Measurements from ENCODE around the gene AFAP1.

Gene AFAP1

DNA sequence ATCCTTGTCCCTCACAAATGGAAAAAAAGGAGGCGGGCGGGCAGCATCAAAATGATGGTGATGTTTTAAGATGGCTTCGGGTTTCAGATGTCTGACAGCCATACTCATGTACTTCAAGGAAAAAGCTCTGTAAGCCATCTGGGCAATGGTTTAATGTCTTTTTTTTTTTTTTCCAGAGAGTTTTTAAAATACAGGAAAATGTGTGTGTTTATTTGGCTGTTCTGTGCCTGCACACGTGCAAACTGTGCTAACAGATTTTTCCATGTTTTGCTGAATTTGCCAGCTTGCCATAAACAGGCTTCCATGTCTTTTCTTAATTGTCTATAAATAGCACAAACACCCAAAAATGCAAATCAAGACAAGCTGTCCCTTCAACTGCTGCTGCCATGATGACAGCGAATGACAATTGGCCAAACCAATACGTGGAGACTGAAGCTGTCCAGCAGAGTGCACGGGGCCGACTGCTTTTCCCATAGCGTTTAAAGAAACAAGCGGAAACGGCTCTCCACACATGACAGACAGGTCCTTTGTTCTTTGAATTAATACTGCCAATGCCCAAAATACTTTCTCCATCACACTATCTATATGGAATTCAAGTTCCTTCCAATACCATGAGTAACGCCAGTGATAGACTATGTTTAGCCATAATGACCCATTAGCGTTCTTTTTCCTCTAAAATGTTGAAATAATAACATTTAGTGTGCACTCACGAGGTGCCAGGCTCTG is 35.7 kb downstream of the AFAP1 start:
- no peak for DNase-seq
- Histone ChIP-seq H3K27ac (peak overlapping the region; percentile 73 to 76), H3K27me3 (no peaks in the 10 kb centered on the region), H3K4me1 (peaks cover 0 to 94% (median 53%) of the 10 kb centered on the region in 4 donors), H3K4me3 (peak overlapping the region in 1 of 2 donors; percentile 16), H3K9me3 (no peaks in the 10 kb centered on the region), H3K36me3 (no peaks in the 10 kb centered on the region)
- intact Hi-C loops (cut with DNase I; ENCODE audit: low total_unique reads), result no loop called here
- TF ChIP-seq, protein P1, sequence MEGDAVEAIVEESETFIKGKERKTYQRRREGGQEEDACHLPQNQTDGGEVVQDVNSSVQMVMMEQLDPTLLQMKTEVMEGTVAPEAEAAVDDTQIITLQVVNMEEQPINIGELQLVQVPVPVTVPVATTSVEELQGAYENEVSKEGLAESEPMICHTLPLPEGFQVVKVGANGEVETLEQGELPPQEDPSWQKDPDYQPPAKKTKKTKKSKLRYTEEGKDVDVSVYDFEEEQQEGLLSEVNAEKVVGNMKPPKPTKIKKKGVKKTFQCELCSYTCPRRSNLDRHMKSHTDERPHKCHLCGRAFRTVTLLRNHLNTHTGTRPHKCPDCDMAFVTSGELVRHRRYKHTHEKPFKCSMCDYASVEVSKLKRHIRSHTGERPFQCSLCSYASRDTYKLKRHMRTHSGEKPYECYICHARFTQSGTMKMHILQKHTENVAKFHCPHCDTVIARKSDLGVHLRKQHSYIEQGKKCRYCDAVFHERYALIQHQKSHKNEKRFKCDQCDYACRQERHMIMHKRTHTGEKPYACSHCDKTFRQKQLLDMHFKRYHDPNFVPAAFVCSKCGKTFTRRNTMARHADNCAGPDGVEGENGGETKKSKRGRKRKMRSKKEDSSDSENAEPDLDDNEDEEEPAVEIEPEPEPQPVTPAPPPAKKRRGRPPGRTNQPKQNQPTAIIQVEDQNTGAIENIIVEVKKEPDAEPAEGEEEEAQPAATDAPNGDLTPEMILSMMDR (IDR thresholded peaks at IDR 0.05), result no peak

DNA sequence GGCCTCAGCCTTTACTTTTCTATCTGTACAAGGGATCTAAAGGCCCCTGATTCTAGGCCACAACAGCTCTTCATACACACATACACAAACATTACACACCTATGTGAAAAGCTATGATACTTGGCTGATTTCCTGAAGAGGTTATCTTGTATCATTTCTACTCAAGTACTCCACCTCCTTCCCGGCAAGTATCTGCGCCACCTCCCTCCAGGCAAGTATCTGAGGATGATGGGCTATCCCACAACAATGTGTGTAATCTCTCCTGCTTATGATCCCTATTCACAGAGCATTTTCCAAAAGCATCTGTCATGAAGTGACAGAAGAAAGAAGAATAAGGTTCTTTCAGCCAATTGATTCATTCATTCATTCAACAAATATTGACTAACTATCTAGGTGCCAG is 36.8 kb downstream of the AFAP1 start:
- H3K9me3 ChIP-seq, result no peaks in the 10 kb centered on the region
- no peaks in the 10 kb centered on the region for H3K27me3 ChIP-seq
- H3K36me3 ChIP-seq, result no peaks in the 10 kb centered on the region
- peaks cover 0 to 94% (median 53%) of the 10 kb centered on the region in 4 donors for H3K4me1 ChIP-seq
- intact Hi-C loops (cut with DNase I; ENCODE audit: low total_unique reads), result no loop called here
- H3K27ac ChIP-seq, result peak overlapping the region; percentile 73 to 76
- H3K4me3 ChIP-seq, result no peak overlapping the region
- TF ChIP-seq, protein P1 (IDR thresholded peaks at IDR 0.05), result no peak
- DNase-seq, result no peak

DNA sequence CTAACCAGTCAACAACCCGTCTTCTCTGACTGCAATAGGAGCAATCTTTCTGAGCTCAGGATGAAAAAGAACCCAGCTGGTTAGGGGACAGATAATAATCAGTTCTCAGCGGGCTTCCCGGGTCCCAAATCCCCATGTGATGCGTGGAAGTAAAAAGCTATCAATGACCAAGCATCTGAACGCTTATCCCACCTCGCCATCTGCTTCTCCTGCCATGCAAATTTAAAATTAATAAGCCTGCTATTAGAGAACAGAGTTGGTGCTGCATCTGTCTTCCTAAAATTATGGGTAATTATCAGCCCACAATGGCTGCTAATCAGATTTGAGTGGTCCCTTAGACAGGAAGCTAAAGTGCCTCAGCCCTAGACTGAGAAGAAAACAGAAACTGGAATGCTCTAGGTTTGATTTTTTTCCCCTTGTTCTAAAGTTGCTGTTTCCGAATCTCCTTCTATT is 37.5 kb downstream of the AFAP1 start:
- no peak for DNase-seq
- peaks cover 0 to 92% (median 54%) of the 10 kb centered on the region in 4 donors for H3K4me1 ChIP-seq
- TF ChIP-seq, protein P1 (IDR thresholded peaks at IDR 0.05), result no peak
- intact Hi-C loops (cut with DNase I; ENCODE audit: low total_unique reads), result no loop called here
- H3K36me3 ChIP-seq, result no peaks in the 10 kb centered on the region
- H3K4me3 ChIP-seq, result no peak overlapping the region
- H3K27ac ChIP-seq, result peak overlapping the region; percentile 73 to 76
- H3K9me3 ChIP-seq, result no peaks in the 10 kb centered on the region
- no peaks in the 10 kb centered on the region for H3K27me3 ChIP-seq

DNA sequence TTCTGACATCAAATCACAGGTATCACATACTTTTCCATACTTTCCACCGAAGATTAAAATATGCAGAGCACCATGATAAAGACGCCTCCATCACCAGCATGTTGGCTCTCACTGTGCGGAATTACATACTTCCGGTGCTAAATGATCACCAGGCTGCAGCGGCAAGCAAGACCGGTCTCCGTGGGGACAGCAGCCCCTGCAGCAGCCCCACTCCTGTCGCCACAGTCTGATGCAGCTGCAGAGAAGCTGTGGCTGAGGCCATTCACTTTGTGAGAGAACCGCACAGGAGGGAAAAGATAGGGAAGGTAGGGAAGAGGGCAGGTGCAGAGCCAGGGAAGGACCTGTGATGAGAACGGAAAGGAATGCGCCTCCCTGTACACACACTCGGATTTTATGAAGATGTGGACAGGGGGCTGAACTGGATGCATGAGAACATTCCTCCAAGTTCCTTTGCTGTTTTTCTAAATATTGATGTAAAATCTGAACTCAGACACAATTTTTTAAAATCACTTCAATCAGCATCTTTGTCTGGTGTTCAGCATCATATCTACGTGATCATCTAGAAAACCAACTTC is 38.3 kb downstream of the AFAP1 start:
- Histone ChIP-seq H3K36me3 (no peaks in the 10 kb centered on the region), H3K4me1 (peaks cover 0 to 85% (median 48%) of the 10 kb centered on the region in 4 donors), H3K4me3 (peak overlapping the region in 1 of 2 donors; percentile 3), H3K27me3 (no peaks in the 10 kb centered on the region), H3K9me3 (no peaks in the 10 kb centered on the region), H3K27ac (peak overlapping the region; percentile 73 to 76)
- intact Hi-C loops (cut with DNase I; ENCODE audit: low total_unique reads), result no loop called here
- TF ChIP-seq, protein P1 (IDR thresholded peaks at IDR 0.05), result no peak
- DNase-seq, result no peak

GRCh38 chr4:7900334-7900909 is 39.2 kb downstream of the AFAP1 start:
- H3K36me3 ChIP-seq, result no peaks in the 10 kb centered on the region
- no peak for DNase-seq

More at GRCh38 chr4:7900334-7900909, 39.2 kb downstream of the AFAP1 start:
- H3K4me1 ChIP-seq, result peaks cover 0 to 75% (median 39%) of the 10 kb centered on the region in 4 donors
- TF ChIP-seq, protein P1 (IDR thresholded peaks at IDR 0.05), result no peak
- H3K4me3 ChIP-seq, result no peak overlapping the region
- H3K27me3 ChIP-seq, result no peaks in the 10 kb centered on the region
- H3K27ac ChIP-seq, result peak overlapping the region; percentile 73 to 76
- intact Hi-C loops (cut with DNase I; ENCODE audit: low total_unique reads), result no loop called here
- H3K9me3 ChIP-seq, result no peaks in the 10 kb centered on the region
